GM18870 (cell line): ENCODE data around the gene FGGY.
A peak's percentile ranks its signal among the peaks of the same experiment; 100 is the strongest.
"Not testable (repeated sequence)": the region's sequence is repeated elsewhere in the genome, so short reads cannot be mapped to it uniquely, and the experiment has no call there.

Experiments used
- ATAC-seq: cut with Tn5 transposase; IDR thresholded peaks from one replicate; pipeline ENCODE4 v1.9.1; 2021; ENCODE audit warnings: moderate library complexity; ENCODE audit not compliant: unreplicated experiment

The FGGY gene

DNA sequence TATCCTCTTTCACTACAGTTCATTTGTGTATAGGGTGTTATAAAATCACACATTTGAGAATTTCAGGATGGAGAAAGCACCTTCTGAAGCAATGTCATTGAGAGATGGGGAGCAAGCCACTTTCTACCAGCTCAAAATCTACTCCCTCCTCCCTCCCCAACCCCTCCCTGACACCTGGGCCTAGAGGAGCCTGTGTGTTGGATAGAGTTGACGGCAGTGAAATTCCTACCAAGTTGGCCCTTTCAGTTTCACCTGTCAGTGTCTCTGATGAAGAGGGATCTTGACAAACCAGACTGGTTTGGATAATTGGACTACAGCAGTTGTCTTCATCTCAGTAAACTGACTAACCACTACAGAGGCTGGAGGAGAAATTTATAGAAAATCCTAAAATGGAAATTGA is 392.8 kb downstream of the FGGY start:
- ATAC-seq: no peak

DNA sequence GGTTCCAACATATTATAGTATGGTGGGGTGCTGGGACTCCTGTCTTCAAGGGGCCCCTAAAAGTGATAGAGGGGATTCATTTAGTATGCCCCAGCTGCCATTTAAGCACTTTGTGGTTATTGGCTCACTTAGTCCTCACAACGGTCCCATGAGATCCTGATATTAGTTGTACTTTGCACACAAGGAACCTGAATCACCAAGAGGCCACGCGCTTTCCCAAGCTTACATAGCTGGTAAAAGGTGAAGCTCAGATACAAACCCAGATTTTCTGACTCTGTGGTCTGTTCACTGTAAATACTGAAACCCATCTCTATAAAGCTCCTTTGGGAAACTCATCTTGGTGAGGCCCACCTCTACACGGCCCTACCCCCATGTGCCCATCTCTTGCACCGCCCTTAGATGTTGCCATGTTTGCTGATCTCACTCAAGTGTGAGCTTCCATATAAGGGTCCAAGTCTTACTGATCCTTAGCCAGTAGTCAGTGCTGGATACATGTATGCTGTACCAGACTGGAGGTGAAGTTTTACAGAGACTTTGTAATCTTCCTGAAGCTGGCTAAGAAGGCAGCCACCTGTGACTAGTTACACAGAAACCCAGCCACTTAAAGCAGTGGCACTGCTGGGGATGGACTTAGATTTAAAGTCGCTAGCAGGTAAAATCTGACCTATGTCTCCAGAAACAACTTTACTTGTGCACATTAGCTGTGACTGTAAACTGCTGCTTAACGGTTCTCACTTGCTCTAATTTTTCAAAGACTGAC is 393.5 kb downstream of the FGGY start:
- ATAC-seq: no peak

DNA sequence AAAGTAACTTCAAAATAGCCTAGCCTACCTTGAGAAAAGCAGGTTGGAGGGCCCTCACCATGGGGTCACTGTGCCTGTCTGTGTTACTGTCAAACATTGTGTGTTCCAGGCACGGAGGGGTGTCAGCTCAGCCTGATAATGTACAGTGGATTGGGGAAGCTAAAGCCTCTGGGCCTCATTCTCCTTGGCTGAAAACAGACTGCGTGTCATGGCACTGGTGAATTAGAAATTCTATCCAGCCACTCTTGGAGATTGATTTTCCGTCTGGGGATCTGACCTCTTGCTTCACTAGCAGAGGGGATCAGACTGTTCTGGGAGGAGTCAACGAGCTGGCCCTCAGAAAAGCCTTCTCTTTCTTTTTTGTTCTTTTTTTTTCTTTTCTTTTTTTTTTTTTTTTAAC is 394.4 kb downstream of the FGGY start:
- ATAC-seq: no peak

DNA sequence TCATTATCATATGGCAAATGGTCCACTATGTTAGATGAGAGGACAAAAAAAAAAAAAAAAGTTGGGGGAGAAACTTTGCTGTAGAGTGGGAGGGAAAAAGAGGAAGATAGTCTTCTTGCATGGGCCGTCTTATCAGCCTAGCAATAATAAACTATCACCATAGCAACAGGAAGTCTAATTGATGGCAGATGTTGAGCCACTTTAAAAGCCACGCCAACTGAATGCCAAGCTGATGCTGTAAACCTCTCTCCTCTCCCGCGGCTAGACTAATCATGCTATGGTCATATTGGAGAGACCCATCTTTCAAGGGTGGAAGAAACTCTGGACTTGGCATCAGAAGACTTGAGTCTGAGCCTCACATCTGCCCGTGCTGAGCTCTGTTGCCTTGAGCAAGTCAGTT is 395.7 kb downstream of the FGGY start:
- ATAC-seq: no peak

DNA sequence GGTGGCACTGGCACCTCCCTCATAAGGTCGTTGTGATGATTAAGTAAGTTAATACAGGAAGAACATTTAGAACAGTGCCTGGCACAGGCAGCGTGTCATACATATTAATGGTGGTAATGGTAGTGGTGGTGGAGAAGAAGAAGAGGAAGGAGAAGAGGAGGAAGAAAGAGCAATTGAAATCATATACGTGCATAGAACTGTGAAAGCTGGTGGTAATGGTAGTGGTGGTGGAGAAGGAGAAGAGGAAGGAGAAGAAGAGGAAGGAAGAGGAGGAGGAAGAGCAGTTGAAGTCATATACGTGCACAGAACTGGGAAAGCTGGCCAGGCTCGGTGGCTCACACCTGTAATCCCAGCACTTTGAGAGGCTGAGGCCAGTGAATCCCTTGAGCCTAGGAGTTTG is 396.5 kb downstream of the FGGY start:
- no peak for ATAC-seq

DNA sequence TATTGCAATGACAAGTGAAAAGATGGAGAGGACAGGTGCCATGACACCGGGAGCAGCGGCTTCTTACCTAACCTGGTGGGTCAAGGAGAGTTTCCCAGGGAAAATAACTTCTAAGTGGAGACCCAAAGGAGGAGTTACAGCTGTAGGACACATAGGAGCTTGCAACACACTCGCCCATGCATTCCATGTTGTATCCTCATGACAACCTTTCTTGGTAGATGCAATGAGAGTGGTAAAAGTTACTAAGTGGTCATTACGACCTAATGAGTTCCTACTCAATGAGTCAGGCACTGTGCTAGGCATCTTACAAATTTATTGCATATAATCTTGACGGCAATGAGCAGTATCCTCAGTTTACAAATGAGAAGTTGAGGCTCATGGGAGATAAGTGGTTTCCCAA is 398.4 kb downstream of the FGGY start:
- no peak for ATAC-seq

DNA sequence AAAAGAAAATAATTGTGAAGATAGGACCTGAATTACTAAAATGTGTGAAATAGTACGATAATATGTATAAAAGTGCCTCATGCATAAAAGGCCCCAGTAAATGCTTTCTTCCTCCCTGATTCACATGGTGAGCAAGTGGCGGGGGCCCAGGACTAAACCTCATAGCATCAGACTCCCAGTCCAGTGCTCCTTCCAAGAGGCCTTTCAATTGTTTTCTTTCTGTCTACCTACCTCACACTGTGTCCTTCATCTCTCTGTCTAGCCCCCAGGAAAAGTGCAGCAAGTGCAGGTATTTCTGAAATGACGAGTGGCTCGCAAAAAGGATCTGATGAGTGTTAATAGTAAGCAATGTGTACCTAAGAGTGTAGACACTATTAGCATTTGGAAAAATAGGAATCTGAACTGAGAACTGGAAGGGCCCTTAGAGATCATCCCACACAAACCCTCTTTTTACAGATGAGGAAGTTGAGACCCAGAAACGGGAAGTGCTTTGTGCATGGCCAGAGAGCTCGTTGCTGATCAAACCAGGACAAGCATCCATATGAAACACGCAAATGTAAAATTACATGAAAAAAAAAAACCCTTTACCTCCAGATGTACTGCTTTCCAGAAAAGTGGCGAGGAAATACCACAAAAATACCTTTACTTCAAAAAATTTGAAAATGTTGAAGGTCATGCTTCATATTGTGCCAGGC is 399.7 kb downstream of the FGGY start:
- peak; percentile 42 for ATAC-seq

DNA sequence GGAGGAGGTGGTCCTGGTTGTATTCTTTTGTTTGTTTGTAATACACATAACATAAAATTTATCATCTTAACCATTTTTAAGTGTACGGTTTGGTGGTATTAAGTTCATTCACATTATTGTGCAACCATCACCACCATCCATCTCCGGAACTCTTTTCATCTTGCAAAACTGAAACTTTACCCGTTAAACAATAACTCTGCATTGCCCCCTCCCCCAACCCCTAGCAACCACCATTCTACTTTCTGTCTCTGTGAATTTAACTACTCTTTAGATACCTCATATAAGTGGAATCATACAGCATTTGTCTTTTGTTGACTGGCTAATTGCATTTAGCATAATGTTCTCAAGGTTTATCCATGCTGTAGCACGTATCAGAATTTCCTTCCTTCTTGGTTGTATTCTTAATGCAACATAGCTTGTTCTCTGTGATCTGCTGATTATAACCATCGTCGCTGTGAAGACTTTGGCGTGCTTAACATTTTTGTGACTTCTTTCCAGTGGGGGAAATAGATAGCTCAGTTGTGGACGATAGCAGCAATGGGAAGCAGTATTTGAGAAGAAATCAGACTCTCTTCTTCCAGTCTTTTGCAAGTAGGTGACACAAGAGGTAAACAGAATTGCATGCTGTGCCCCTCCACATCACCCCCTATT is 400.4 kb downstream of the FGGY start:
- peak; percentile 50 for ATAC-seq

DNA sequence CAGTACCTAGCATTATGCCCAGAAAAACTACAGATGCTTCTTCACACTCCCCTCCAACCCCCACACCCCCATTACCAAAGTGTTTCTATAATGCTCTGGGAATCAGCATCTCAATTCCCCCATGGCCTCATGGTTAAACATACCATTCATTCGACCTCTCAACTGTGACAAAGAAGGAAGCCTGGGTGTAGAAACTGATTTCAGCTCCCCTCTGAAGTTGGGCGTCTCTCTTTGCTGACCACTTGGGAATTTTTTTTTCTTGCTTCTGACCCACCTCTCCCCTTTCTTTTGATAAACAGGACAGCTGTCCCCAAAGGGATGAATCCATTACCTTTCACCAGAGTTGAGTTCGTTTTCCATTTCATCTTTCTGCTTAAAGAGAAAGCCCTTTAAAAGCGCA is 401.5 kb downstream of the FGGY start:
- no peak for ATAC-seq

DNA sequence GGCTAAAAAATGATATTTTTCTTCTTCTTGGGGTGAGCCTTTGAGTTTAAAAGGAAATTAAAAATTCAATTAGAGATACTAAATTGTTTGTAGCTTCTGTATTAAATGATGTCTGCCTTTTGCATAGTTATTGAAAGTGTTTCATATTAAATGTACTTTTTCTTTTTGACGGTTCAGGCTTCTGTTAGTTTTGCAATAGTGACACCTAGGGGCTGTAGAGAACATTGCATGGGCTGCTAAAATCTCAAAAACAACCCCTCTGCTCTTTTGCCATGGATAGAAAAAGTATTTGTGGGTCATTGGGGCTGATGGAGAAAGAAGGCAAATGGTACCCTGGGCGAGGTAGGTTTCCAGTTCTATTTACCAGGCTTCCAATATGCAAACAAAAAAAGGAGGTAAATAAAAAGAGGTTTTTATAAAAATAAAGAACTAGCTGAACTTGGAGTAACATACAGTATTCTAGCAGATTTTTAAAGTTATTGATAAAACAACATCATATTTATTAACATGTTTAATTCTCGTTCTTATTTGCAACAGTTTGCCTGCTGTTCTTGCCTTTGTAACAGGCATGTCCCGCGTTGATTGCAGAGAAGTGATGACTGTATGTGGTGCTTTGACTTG is 402.4 kb downstream of the FGGY start:
- ATAC-seq: no peak

DNA sequence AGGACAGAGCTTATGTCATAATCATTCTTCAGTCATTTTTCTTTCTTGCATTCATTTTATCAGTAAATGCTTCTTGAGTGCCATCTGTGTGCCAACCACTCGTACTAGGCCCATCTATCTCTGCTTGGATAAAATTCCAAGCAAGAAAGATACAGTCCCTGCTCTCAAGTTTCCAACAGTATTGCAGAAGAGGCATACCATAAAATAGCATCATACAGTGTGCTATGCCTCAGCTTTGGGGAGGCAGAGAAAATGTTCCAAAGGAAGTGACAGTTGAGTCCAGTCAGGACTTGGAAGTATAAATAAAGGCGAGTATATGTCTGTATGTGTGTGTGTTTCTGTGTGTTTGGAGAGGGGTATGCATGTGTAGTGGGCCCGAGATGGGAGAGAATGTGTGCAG is 404.5 kb downstream of the FGGY start:
- no peak for ATAC-seq

DNA sequence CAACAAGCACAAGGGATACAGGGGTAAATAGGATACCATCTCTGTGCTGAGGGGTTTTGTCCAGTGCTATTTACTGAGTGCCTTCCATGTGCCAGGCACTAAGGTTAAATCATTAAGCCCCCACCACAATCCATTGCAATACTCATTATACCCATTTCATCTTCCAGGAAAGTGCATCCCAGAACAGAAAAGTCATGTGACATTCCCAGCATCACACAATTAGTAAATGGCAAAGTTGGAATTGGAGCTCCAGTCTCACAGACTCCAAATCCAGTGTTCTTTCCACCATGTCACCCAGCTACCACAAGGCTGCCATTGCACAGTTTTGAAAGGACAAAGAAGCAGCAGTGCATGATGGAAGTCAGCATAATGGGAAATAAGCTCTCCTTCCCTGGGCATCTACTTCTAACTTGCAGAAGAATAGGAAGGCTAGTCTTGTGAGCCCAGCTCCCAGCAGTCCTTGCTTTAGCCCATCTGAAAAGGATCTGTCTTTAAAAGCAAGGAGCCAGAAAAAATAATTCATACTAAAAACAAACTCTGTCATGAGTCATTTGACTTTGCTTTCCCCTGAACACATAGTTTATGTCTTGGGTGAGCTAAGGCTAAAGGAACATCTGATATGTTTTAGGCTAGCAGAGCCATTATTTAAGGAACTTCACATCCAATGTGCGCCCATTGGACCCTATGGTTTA is 406.5 kb downstream of the FGGY start:
- ATAC-seq: no peak

DNA sequence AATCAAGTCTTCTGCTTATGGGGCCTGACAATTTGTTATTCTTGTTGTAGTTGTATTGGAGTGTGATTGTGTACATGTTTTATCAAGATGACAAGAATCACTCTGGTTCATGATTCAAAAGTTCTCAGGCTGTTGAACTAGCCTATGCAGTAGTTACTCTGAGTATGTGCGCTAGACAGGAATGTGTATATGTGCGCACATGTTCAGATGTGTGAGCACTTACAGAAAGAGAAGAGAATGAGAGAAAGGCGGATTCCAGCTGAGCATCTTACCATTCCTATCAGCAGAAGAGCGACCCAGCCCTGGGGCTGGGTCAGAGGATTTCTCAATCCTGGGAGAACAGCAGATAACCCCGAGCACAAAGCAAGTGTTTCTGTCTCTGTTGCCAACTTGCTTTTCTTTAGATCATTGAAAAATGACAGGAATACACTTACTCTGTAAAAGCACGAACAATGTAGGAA is 407.1 kb downstream of the FGGY start:
- no peak for ATAC-seq

DNA sequence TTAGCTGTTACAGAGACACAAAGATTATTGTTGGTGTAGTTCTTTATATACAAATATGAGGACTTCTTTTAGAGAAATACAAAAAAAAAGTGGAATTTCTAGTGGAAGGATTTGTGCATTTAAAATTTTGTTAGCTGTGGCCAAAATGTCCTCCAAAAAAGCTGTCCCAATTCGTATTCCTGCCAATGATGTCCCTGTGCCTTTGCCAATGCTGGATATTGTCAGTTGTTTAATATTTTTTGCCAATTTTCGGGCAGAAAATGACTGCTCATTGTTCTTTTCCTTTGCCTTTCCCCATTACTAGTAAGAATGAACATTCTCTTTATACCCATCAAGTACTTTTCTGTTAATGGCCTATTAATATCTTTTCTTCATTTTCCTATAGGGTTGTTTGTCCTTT is 407.8 kb downstream of the FGGY start:
- no peak for ATAC-seq

DNA sequence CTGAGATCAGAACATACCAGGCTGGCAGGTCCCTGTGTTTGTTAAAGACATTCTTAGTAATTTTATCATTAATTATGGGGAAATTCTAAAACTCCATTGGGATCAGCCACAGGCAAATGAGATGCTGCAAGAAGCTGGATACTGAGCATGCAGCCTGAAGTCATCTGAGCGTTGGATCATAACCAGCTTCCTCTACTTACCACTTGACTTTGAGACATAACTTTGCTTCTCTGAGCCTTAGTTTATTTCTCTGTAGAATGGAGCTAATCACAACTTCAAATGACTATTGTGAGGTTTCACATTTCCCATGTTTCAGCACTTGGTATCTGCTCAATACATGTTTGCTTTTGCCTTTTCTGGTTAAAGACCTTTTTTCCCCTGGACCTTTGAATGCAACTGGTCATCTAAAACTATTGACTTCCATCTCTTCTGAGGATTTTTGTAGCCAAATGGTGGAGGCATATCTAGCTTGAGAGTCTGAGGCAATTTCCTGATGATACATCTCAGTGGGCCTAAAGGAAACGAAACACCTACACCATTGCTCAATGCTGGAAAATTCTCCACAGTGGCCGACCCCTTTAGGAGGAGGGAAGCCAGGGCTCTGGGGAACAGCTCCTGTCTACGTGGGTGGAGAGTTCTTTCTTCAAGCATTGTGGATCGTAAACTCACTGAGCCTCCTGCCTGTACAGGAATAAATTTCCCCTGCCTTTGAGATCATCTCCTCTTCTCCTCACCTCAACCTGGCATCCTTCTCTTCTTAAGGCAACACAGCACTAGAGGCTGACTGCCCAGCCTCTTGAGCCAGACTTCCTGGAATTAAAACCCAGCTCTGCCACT is 408.8 kb downstream of the FGGY start:
- ATAC-seq: no peak

DNA sequence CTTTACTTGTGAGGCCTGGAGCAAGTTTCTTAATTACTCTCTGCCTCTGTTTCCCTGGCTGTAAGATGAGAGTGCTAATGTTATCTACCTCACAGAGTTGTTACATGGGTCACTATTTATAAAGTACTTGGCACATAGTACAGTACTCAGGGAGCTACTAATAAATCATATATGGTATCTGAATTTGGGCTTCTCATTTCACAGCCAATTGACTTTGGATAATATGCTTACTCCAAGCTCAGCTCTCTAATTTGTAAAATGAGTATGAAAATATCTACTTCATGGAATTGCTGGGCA is 409.4 kb downstream of the FGGY start:
- ATAC-seq: no peak

DNA sequence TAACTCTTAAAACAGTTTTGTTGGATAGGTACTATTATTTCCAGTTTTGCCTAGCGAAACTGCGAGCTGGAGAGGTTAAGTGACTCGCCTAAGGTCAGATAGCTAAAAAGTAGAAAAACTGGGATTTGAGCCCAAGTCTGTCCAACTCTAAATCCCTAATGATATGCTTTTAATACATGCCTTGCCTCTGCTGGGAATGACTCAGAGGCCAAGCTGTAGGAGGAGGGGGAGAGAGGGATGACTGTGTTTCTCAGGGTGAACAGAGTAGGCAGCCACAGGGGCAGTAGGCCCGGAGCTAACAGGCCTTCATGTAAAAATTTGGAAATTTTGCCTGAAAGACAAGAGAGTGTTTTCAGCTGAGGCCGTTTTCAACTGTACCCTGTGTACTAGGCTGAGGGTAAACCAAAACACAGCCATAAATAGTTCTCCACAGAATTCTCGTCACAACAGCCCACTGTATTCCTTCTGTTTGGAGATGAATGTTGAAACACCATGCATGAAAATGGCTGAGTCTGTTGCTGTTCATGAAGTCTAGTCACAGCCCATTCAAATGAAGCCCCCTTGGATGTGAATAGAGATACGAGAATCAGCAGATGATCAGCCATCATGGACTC is 410.4 kb downstream of the FGGY start:
- no peak for ATAC-seq

DNA sequence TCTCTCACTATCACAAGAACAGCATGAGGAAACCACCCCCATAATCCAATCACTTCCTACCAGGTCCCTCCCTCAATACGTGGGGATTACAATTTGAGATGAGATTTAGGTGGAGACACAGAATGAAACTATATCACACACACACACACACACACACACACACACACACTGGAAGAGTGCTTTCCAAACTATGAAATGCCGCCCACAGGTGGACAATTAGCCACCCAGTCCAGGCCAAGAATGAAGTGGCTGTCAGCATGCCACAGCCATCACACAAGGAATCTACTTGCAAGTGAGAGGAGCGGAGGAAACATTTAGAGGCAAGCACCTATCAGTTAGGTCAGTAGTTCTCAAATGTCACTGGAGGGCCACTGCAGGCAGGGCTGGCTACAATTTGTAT is 412.4 kb downstream of the FGGY start:
- no peak for ATAC-seq

DNA sequence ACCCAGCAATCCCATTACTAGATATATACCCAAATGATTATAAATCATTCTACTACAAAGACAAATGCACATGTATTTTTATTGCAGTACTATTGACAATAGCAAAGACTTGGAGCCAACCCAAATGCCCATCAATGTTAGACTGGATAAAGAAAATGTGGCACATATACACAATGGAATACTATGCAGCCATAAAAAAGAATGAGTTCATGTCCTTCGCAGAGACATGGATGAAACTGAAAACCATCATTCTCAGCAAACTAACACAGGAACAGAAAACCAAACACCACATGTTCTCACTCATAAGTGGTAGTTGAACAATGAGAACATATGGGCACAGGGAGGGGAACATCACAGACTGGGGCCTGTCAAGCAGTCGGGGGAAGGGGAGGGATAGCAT is 414.0 kb downstream of the FGGY start:
- ATAC-seq: not testable (repeated sequence)

DNA sequence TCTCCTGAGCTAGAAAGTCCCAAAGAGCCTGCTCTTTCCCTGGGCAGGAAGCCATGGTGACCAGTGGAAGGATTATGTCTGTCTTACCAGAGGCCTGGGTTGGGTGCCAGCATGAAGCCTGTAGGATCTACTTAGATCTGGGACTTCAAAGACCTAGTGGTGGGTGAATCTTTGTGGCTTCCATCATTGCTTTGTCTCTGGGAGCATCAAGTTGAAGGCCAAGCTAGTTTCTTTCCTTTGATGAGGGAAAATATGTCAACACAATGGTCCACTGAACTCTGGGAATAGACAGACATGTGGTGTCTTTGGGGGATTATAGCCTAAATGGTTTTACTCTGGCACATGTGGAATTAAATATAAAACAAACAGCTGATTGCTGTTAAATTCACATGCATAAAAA is 417.3 kb downstream of the FGGY start:
- no peak for ATAC-seq
